CD8-positive, alpha-beta memory T cell (primary cell): ENCODE measurements around the gene ACTL7A. TPM values are rescaled to one million over a fixed set of nuclear protein-coding genes. Genes with fewer than 3 reads are reported as not detected.
A peak's percentile ranks its signal among the peaks of the same experiment; 100 is the strongest.

Experiments used
- CTCF ChIA-PET: fragments of 350-600 bp; sonication (Branson Sonifier 250); formaldehyde crosslinking; loops from one replicate; lab custom pipeline; 2021; ENCODE audit warnings: antibody characterized with exemption; lab: Charles Lee
- POLR2A ChIA-PET: fragments of 350-600 bp; sonication (Branson Sonifier 250); formaldehyde crosslinking; loops from one replicate; lab custom pipeline; 2021; ENCODE audit warnings: antibody characterized with exemption; lab: Charles Lee
- DNase-seq, 5 donors: peaks; one replicate each; pipeline versions ENCODE4 v3.0.0 to v3.0.0-alpha.2; 2020 to 2022; ENCODE audit warnings: mixed read lengths in 1 of 5
- H3K27ac ChIP-seq: one replicate; pipeline ENCODE4 v1.7.0; 2013; ENCODE audit warnings: low read depth, mild to moderate bottlenecking, low read length, moderate library complexity
- H3K27me3 ChIP-seq: 2 replicates; pipeline ENCODE4 v1.7.0; 2013; ENCODE audit warnings: low read length, mild to moderate bottlenecking; ENCODE audit not compliant: insufficient read depth, poor library complexity, severe bottlenecking
- H3K36me3 ChIP-seq: 2 replicates; pipeline ENCODE4 v1.7.0; 2013; ENCODE audit warnings: mild to moderate bottlenecking, low read length, moderate library complexity; ENCODE audit not compliant: insufficient read depth
- H3K4me1 ChIP-seq: 2 replicates; pipeline ENCODE4 v1.7.0; 2013; ENCODE audit warnings: mild to moderate bottlenecking, low read length, moderate library complexity; ENCODE audit not compliant: insufficient read depth
- H3K4me3 ChIP-seq: 2 replicates; pipeline ENCODE4 v1.7.0; 2013; ENCODE audit warnings: mild to moderate bottlenecking, low read length
- H3K9me3 ChIP-seq: 2 replicates; pipeline ENCODE4 v1.7.0; 2013; ENCODE audit warnings: mild to moderate bottlenecking, low read length
- H3K27ac Mint-ChIP-seq, 8 donors: one replicate each; pipeline ENCODE4 v1.8.0; 2020 to 2021; ENCODE audit warnings: mixed read lengths in 8 of 8, mild to moderate bottlenecking in 6 of 8, inconsistent platforms in 3 of 8, moderate library complexity in 3 of 8
- H3K27me3 Mint-ChIP-seq, 2 donors: one replicate each; pipeline ENCODE4 v1.8.0; 2020 to 2021; ENCODE audit warnings: mixed read lengths in 2 of 2, mild to moderate bottlenecking in 1 of 2, moderate library complexity in 1 of 2
- H3K36me3 Mint-ChIP-seq, 3 donors: one replicate each; pipeline ENCODE4 v1.8.0; 2020 to 2021; ENCODE audit warnings: mixed read lengths in 3 of 3, inconsistent platforms in 1 of 3, mild to moderate bottlenecking in 1 of 3
- H3K4me1 Mint-ChIP-seq, 3 donors: one replicate each; pipeline ENCODE4 v1.8.0; 2020 to 2021; ENCODE audit warnings: mixed read lengths in 3 of 3, inconsistent platforms in 1 of 3, mild to moderate bottlenecking in 1 of 3
- H3K4me3 Mint-ChIP-seq, 7 donors: one replicate each; pipeline ENCODE4 v1.8.0; 2020 to 2021; ENCODE audit warnings: mixed read lengths in 7 of 7, mild to moderate bottlenecking in 6 of 7, moderate library complexity in 4 of 7, inconsistent platforms in 2 of 7
- H3K9me3 Mint-ChIP-seq, 5 donors: one replicate each; pipeline ENCODE4 v1.8.0; 2020 to 2022; ENCODE audit warnings: mixed read lengths in 5 of 5, mild to moderate bottlenecking in 3 of 5, moderate library complexity in 2 of 5, inconsistent platforms in 1 of 5
- polyA plus RNA-seq: library from polyadenylated mRNA; unstranded; fragments of 300-500 nt; fragmentation: Illumina TruSeq; gene quantifications from one replicate; pipeline ENCODE4 v1.2.3, GENCODE V29; 2021
- total RNA-seq, 2 experiments: library from RNA; stranded (reverse); gene quantifications; one replicate each; pipeline ENCODE4 v1.2.3, GENCODE V29; 2021

ACTL7A gene
- total and polyA plus RNA-seq, 3 experiments from 2014 or later: not detected

DNA sequence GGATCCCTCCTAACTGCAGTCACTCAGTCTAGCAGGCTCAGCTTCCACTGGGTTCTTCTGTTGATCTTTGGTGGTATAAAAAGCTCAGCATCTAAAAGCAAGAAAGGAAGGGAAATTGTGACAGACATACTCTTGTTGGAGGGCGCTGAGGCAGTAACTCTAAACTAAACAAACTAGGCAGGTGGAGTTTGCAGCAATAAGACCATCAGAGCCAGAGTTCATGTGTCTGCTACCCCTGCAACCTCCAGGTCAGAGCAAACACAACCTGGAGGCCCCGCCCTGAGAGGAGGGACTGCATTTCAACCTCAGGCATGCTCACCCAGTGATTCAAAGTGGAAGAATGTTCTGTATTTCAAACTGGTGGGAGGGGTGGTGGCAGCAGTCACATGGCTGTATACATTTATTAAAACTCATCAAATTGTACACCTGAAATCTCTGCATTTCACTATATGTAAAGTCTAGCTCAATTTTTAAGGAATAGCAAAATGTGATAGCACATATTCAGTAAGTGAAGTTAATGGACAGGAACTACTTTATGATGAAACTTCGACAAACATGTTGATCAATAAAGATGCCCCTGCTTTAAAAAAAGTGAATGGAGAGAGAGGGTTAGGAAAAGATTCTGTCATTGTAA lies 7.1 kb downstream of the ACTL7A start:
- no peaks in the 10 kb centered on the region for H3K27me3 Mint-ChIP-seq
- ChIA-PET CTCF (no interaction called here), POLR2A (no interaction called here)
- Histone ChIP-seq H3K9me3 (no peaks in the 10 kb centered on the region), H3K27me3 (no peaks in the 10 kb centered on the region), H3K4me3 (no peak overlapping the region), H3K27ac (no peak overlapping the region), H3K4me1 (no peaks in the 10 kb centered on the region), H3K36me3 (peaks cover 5% of the 10 kb centered on the region)
- peak overlapping the region in 2 of 8 donors; percentile 34 to 68 for H3K27ac Mint-ChIP-seq
- H3K4me3 Mint-ChIP-seq: no peak overlapping the region
- DNase-seq: no peak
- no peaks in the 10 kb centered on the region for H3K9me3 Mint-ChIP-seq
- peaks cover 25 to 64% (median 34%) of the 10 kb centered on the region in 3 donors for H3K36me3 Mint-ChIP-seq
- H3K4me1 Mint-ChIP-seq: no peaks in the 10 kb centered on the region

DNA sequence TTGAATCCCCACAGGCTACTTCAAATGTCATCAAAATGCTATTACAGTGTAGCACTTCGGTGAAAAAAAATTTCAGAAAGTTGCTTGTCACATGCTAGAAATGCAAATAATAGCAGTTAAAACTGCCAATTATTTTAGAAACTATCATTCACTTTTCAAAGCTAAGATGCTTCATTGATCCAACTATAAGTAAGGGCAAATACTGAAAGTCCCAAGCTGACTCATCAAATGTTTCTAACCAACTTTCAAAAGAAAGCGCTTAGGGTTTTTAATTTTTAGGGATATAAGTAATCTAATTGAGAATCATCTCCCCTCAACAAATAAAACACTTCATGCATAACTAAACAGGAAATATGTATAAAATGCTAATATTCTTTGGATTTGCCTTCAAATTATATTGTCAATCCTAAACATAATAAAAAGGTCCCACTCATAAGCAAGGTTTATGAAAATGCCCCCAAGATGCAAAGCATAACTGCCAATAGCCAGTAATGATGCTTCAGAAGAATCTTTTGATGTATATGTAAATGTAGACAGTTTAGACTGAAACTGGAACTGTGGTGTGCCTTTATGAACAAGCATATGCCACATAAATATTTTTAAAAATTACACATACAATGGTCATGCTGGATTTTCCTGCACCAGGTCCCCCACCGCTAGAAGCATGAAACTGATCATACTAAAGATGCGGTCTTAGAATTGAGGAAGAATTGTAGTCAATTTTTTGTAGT lies 12.2 kb downstream of the ACTL7A start:
- no peak for DNase-seq
- no peaks in the 10 kb centered on the region for H3K9me3 Mint-ChIP-seq
- peaks cover 26% of the 10 kb centered on the region for H3K36me3 ChIP-seq
- no peaks in the 10 kb centered on the region for H3K9me3 ChIP-seq
- H3K27ac ChIP-seq: no peak overlapping the region
- POLR2A ChIA-PET: no interaction called here
- no peaks in the 10 kb centered on the region for H3K27me3 Mint-ChIP-seq
- H3K4me1 Mint-ChIP-seq: no peaks in the 10 kb centered on the region
- H3K27ac Mint-ChIP-seq: peak overlapping the region in 1 of 8 donors; percentile 46
- no peaks in the 10 kb centered on the region for H3K4me1 ChIP-seq
- H3K4me3 ChIP-seq: no peak overlapping the region
- H3K36me3 Mint-ChIP-seq: peaks cover 26 to 92% (median 44%) of the 10 kb centered on the region in 3 donors
- H3K27me3 ChIP-seq: no peaks in the 10 kb centered on the region
- CTCF ChIA-PET: no interaction called here
- H3K4me3 Mint-ChIP-seq: no peak overlapping the region

DNA sequence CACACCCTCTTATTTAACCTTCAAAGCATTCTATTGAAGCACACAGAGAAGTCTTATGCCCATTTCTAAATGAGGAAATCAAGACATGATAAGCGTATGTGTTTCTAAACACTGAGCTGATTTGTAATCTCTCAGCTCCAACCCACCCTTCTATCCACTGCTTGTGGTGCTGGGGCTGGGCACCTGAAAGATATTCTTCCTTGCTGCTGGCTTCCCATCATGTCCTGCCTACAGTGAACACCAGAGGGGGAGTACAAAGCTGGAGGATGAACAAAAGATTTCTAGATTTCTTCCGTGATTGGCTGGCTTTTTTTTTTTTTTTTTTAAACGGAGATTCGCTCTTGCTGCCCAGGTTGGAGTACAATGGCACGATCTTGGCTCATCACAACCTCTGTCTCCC lies 14.4 kb downstream of the ACTL7A start:
- Histone ChIP-seq H3K27ac (no peak overlapping the region), H3K4me1 (no peaks in the 10 kb centered on the region), H3K4me3 (no peak overlapping the region), H3K27me3 (no peaks in the 10 kb centered on the region), H3K36me3 (peaks cover 35% of the 10 kb centered on the region), H3K9me3 (no peaks in the 10 kb centered on the region)
- Mint-ChIP-seq H3K4me3 (no peak overlapping the region), H3K9me3 (no peaks in the 10 kb centered on the region), H3K27ac (no peak overlapping the region), H3K27me3 (no peaks in the 10 kb centered on the region), H3K4me1 (no peaks in the 10 kb centered on the region), H3K36me3 (peaks cover 20 to 95% (median 40%) of the 10 kb centered on the region in 3 donors)
- POLR2A ChIA-PET: no interaction called here
- DNase-seq: no peak
- CTCF ChIA-PET: interaction anchor here (0.7 kb wide), 1 partner anchor 23 kb away, joined by 3 read pairs; no protein-coding TSS in a partner anchor

DNA sequence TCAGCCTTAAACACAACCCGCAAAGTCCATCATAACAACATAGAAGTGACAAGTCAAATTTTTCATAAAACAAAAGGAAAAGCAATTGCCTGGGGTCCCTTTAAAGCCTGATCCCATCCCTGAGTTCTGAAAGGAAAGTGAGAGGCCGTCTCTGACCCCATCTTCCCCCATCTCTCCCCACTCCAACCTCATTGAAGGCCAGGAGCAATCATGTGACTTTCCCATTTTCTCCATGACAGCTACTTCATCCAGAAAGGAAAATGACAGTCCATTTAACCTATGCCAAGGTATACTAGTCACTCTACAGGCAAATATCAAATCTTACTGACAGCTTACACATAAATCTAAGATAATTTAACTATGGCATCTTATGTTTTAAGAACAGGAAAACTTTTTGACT lies 15.5 kb downstream of the ACTL7A start:
- Mint-ChIP-seq H3K27ac (peak overlapping the region in 1 of 8 donors; percentile 14), H3K36me3 (peaks cover 19 to 95% (median 35%) of the 10 kb centered on the region in 3 donors), H3K27me3 (no peaks in the 10 kb centered on the region), H3K4me1 (no peaks in the 10 kb centered on the region), H3K9me3 (no peaks in the 10 kb centered on the region), H3K4me3 (no peak overlapping the region)
- H3K27ac ChIP-seq: no peak overlapping the region
- no peak for DNase-seq
- H3K4me3 ChIP-seq: no peak overlapping the region
- ChIA-PET CTCF (no interaction called here), POLR2A (no interaction called here)
- no peaks in the 10 kb centered on the region for H3K4me1 ChIP-seq
- no peaks in the 10 kb centered on the region for H3K27me3 ChIP-seq
- H3K36me3 ChIP-seq: peaks cover 31% of the 10 kb centered on the region
- H3K9me3 ChIP-seq: no peaks in the 10 kb centered on the region

DNA sequence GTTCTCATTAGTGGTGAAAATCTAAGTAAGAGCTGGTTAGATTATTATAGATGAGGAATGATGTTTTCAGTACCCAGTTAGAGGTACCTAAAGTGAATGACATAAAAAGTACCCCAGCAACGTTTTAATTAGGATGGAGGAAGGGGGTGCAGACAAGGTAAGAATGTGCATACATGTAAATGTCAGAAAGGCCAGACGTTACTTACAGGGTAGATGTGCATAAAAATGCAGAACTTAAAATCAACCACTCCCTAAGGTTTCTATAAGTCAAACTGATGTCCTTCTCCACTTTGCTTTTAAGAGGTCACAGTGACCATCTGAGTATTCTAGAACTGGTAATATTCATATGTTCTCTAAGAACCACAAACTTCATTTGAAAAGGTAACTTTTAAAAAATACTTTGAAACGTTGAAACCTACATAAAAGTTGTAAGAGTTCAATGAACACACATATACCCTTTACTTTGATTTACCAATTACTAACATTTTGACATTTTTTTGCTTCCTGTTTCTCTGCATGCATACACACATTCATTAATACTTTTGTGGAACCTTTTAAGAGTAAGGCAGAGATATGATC lies 18.8 kb downstream of the ACTL7A start:
- no peaks in the 10 kb centered on the region for H3K9me3 Mint-ChIP-seq
- DNase-seq: no peak
- Histone ChIP-seq H3K4me1 (no peaks in the 10 kb centered on the region), H3K4me3 (no peak overlapping the region), H3K9me3 (no peaks in the 10 kb centered on the region), H3K27me3 (no peaks in the 10 kb centered on the region), H3K36me3 (peaks cover 20% of the 10 kb centered on the region), H3K27ac (no peak overlapping the region)
- H3K27me3 Mint-ChIP-seq: no peaks in the 10 kb centered on the region
- POLR2A ChIA-PET: no interaction called here
- peaks cover 15 to 86% (median 33%) of the 10 kb centered on the region in 3 donors for H3K36me3 Mint-ChIP-seq
- no peak overlapping the region for H3K27ac Mint-ChIP-seq
- no peak overlapping the region for H3K4me3 Mint-ChIP-seq
- CTCF ChIA-PET: no interaction called here
- peaks cover 6 to 9% (median 7%) of the 10 kb centered on the region in 3 donors for H3K4me1 Mint-ChIP-seq

DNA sequence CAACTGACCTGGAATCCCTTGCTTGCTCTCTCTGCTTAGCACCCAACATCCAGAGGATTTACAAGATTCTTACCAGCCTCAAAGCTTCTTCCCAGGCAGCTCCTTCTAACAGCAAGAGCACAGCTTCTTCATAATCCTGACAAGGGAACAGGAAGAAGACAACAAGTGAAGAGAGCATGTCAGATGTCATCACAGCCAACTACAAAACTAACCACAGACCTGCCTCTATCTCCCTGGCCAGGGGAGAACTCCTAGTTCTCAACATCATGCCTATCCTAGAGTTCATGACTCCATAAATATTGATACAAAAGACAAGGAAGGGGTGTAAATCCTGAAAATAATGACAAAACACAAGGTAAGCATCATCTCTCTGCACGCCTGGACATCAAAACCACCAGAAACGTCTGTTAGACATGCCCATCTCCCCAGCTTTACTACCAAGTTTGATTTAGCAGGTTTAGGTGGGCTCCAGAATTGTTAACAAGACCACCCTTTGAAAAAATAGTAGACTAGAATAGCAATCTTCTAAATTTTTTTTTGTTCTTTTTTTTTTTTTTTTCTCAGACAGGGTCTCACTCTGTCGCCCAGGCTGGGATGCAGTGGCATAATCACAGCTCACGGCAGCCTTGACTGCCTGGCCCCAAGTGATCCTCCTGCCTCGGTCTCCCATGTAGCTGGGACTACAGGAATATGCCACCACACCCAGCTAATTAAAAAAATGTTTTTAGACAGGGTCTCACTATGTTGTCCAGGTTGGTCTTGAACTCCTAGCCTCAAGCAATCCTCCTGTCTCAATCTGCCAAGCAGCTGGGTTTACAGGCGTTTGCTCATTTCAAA lies 20.2 kb downstream of the ACTL7A start:
- POLR2A ChIA-PET: no interaction called here
- H3K4me3 Mint-ChIP-seq: no peak overlapping the region
- Histone ChIP-seq H3K36me3 (peaks cover 20% of the 10 kb centered on the region), H3K4me1 (no peaks in the 10 kb centered on the region), H3K9me3 (no peaks in the 10 kb centered on the region), H3K4me3 (no peak overlapping the region), H3K27me3 (no peaks in the 10 kb centered on the region), H3K27ac (no peak overlapping the region)
- H3K9me3 Mint-ChIP-seq: no peaks in the 10 kb centered on the region
- CTCF ChIA-PET: interaction anchor here (1.1 kb wide), 1 partner anchor 72 kb away, joined by 3 read pairs; no protein-coding TSS in a partner anchor
- H3K27me3 Mint-ChIP-seq: no peaks in the 10 kb centered on the region
- DNase-seq: no peak
- H3K27ac Mint-ChIP-seq: peak overlapping the region in 4 of 8 donors; percentile 24 to 52 (median 31)
- peaks cover 10 to 17% (median 13%) of the 10 kb centered on the region in 3 donors for H3K4me1 Mint-ChIP-seq
- H3K36me3 Mint-ChIP-seq: peaks cover 15 to 81% (median 36%) of the 10 kb centered on the region in 3 donors

DNA sequence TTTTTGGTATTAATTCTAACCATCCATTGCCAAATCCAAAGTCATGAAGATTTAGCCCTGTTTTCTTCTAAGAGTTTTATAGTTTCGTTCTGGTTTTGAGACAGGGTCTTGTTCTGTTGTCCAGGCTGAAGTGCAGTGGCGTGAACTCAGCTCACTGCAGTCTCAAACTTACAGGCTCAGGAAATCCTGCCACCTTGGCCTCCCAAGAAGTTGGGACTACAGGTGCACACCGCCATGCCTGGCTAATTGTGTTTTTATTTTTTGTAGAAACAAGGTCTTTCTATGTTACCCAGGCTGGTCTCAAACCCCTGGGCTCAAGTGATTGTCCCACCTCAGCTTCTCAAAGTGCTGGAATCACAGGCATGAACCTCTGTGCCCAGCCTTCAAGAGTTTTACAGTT lies 21.0 kb downstream of the ACTL7A start:
- Histone ChIP-seq H3K27me3 (no peaks in the 10 kb centered on the region), H3K4me3 (no peak overlapping the region), H3K9me3 (no peaks in the 10 kb centered on the region), H3K27ac (no peak overlapping the region), H3K4me1 (no peaks in the 10 kb centered on the region), H3K36me3 (peaks cover 19% of the 10 kb centered on the region)
- H3K27ac Mint-ChIP-seq: peak overlapping the region in 1 of 8 donors; percentile 10
- POLR2A ChIA-PET: no interaction called here
- DNase-seq: no peak
- H3K36me3 Mint-ChIP-seq: peaks cover 9 to 79% (median 32%) of the 10 kb centered on the region in 3 donors
- H3K4me3 Mint-ChIP-seq: no peak overlapping the region
- H3K27me3 Mint-ChIP-seq: no peaks in the 10 kb centered on the region
- H3K9me3 Mint-ChIP-seq: no peaks in the 10 kb centered on the region
- CTCF ChIA-PET: interaction anchor here (1.1 kb wide), 1 partner anchor 71 kb away, joined by 3 read pairs; no protein-coding TSS in a partner anchor
- peaks cover 10 to 17% (median 13%) of the 10 kb centered on the region in 3 donors for H3K4me1 Mint-ChIP-seq
